IMR-90 (cell line): ENCODE data around the gene TSG101. TPM values are rescaled to one million over a fixed set of nuclear protein-coding genes. Genes with fewer than 3 reads are reported as not detected.

Experiments
- ATAC-seq: fragments of 200-7000 bp; cut with Tn5 transposase; 2 replicates; pipeline ENCODE4 v1.9.1; 2020; ENCODE audit warnings: low read depth, mild to moderate bottlenecking, moderate library complexity
- BruUV-seq: library from RNA; stranded (reverse); fragments of 400-500 nt; replicated peaks from 2 replicates; lab custom pipeline; 2021; lab: Mats Ljungman, UMichigan
- CTCF ChIA-PET: fragments of 300-600 bp; formaldehyde crosslinking; extraction: SDS; loops from one replicate; lab custom pipeline; 2021; ENCODE audit warnings: antibody characterized with exemption; lab: Yijun Ruan, JAX
- POLR2A ChIA-PET: fragments of 300-600 bp; sonication (Branson Sonifier 250); formaldehyde crosslinking; loops from one replicate; lab custom pipeline; 2022; ENCODE audit warnings: antibody characterized with exemption; ENCODE audit not compliant: unreplicated experiment; lab: Charles Lee
- DNase-seq: peaks from one replicate; pipeline ENCODE4 v3.0.0; 2013
- H2AFZ ChIP-seq: replicated peaks from 2 replicates; pipeline ENCODE3; 2013; ENCODE audit warnings: low read length, mild to moderate bottlenecking; ENCODE audit not compliant: poor library complexity
- H2AK5ac ChIP-seq: 2 replicates; pipeline ENCODE4 v1.6.1; 2013; ENCODE audit warnings: low read depth, low read length, inconsistent platforms
- H2AK9ac ChIP-seq: replicated peaks from 2 replicates; pipeline ENCODE3; 2013; ENCODE audit warnings: mild to moderate bottlenecking, low read depth, low read length, moderate library complexity; ENCODE audit not compliant: poor library complexity
- H2BK120ac ChIP-seq: 2 replicates; pipeline ENCODE4 v1.6.1; 2013; ENCODE audit warnings: low read depth, low read length, inconsistent platforms
- H2BK15ac ChIP-seq: 3 replicates; pipeline ENCODE4 v1.6.1; 2013; ENCODE audit warnings: low read depth, low read length, inconsistent platforms
- H2BK20ac ChIP-seq: 2 replicates; pipeline ENCODE4 v1.6.1; 2013; ENCODE audit warnings: low read depth, mild to moderate bottlenecking, inconsistent platforms, low read length, moderate library complexity
- H2BK5ac ChIP-seq: 2 replicates; pipeline ENCODE4 v1.6.1; 2013; ENCODE audit warnings: mild to moderate bottlenecking, low read depth, low read length, inconsistent platforms; ENCODE audit not compliant: poor library complexity, severe bottlenecking
- H3K14ac ChIP-seq: replicated peaks from 2 replicates; pipeline ENCODE4 v1.6.1; 2013; ENCODE audit warnings: low read depth, low read length, inconsistent platforms
- H3K18ac ChIP-seq: 2 replicates; pipeline ENCODE4 v1.6.1; 2013; ENCODE audit warnings: low read depth, low read length, control low read depth
- H3K23ac ChIP-seq: 2 replicates; pipeline ENCODE4 v1.6.1; 2013; ENCODE audit warnings: low read depth, low read length, inconsistent platforms
- H3K27ac ChIP-seq: 2 replicates; pipeline ENCODE4 v1.5.1; 2013; ENCODE audit warnings: mild to moderate bottlenecking, control low read depth, low read length; ENCODE audit not compliant: insufficient read depth
- H3K27me3 ChIP-seq: 2 replicates; pipeline ENCODE4 v1.6.1; 2013; ENCODE audit warnings: low read length; ENCODE audit not compliant: control insufficient read depth, insufficient read depth
- H3K36me3 ChIP-seq: 2 replicates; pipeline ENCODE4 v1.6.1; 2013; ENCODE audit warnings: low read length, mixed read lengths; ENCODE audit not compliant: control insufficient read depth, insufficient read depth
- H3K4ac ChIP-seq: 2 replicates; pipeline ENCODE4 v1.6.1; 2013; ENCODE audit warnings: low read depth, low read length, inconsistent platforms
- H3K4me1 ChIP-seq: 2 replicates; pipeline ENCODE4 v1.6.1; 2013; ENCODE audit warnings: low read length, mixed read lengths; ENCODE audit not compliant: control insufficient read depth, insufficient read depth
- H3K4me2 ChIP-seq: 2 replicates; pipeline ENCODE4 v1.6.1; 2013; ENCODE audit warnings: low read depth, mild to moderate bottlenecking, control low read depth, low read length, moderate library complexity
- H3K4me3 ChIP-seq: 2 replicates; pipeline ENCODE4 v1.5.1; 2013; ENCODE audit warnings: low read depth, mild to moderate bottlenecking, control low read depth, low read length, moderate library complexity; ENCODE audit not compliant: insufficient read depth
- H3K56ac ChIP-seq: 2 replicates; pipeline ENCODE4 v1.6.1; 2013; ENCODE audit warnings: low read length, inconsistent platforms; ENCODE audit not compliant: insufficient read depth; ENCODE audit errors: extremely low read depth
- H3K79me1 ChIP-seq, 2 experiments: 2 replicates each; pipeline ENCODE4 v1.6.1; 2013; ENCODE audit warnings: low read length in 2 of 2, inconsistent platforms in 1 of 2, low read depth in 1 of 2
- H3K9ac ChIP-seq: 2 replicates; pipeline ENCODE4 v1.6.1; 2013; ENCODE audit warnings: low read depth, low read length, control low read depth
- H3K9me1 ChIP-seq: 2 replicates; pipeline ENCODE4 v1.6.1; 2013; ENCODE audit warnings: low read length, inconsistent platforms; ENCODE audit not compliant: insufficient read depth
- H3K9me3 ChIP-seq: 2 replicates; pipeline ENCODE4 v1.6.1; 2013; ENCODE audit warnings: low read length; ENCODE audit not compliant: control insufficient read depth, insufficient read depth
- H4K20me1 ChIP-seq: 2 replicates; pipeline ENCODE4 v1.6.1; 2013; ENCODE audit warnings: low read length, inconsistent platforms; ENCODE audit not compliant: insufficient read depth
- H4K5ac ChIP-seq: 2 replicates; pipeline ENCODE4 v1.6.1; 2013; ENCODE audit warnings: mild to moderate bottlenecking, low read depth, low read length, control low read depth
- H4K8ac ChIP-seq, 2 experiments: 2 replicates each; pipeline ENCODE4 v1.6.1; 2013; ENCODE audit warnings: low read depth in 2 of 2, low read length in 2 of 2, control low read depth in 1 of 2, inconsistent platforms in 1 of 2
- H4K91ac ChIP-seq: 2 replicates; pipeline ENCODE4 v1.6.1; 2013; ENCODE audit warnings: low read depth, low read length, inconsistent platforms; ENCODE audit not compliant: insufficient read depth
- BHLHE40 ChIP-seq: fragments of 150-350 bp; IDR thresholded peaks from 2 replicates; pipeline ENCODE4 v1.6.1; 2016; ENCODE audit warnings: mild to moderate bottlenecking, low read depth, low read length
- CEBPB ChIP-seq: IDR thresholded peaks from 2 replicates; pipeline ENCODE4 v1.6.1; 2012; ENCODE audit warnings: low read depth, low read length, improper control_type of control experiment
- CHD1 ChIP-seq: IDR thresholded peaks from 2 replicates; pipeline ENCODE4 v1.6.1; 2012; ENCODE audit warnings: low read depth, low read length, improper control_type of control experiment
- FOS ChIP-seq: fragments of 150-350 bp; IDR thresholded peaks from 2 replicates; pipeline ENCODE4 v1.6.1; 2016; ENCODE audit warnings: low read depth, low read length
- MAFK ChIP-seq: IDR thresholded peaks from 2 replicates; pipeline ENCODE4 v1.6.1; 2012; ENCODE audit warnings: low read depth, low read length, improper control_type of control experiment
- MAZ ChIP-seq: IDR thresholded peaks from 2 replicates; pipeline ENCODE4 v1.6.1; 2012; ENCODE audit warnings: low read depth, mild to moderate bottlenecking, low read length, improper control_type of control experiment, moderate library complexity, borderline replicate concordance
- MXI1 ChIP-seq: IDR thresholded peaks from 2 replicates; pipeline ENCODE4 v1.6.1; 2012; ENCODE audit warnings: low read depth, mild to moderate bottlenecking, low read length, moderate library complexity, borderline replicate concordance
- NFE2L2 ChIP-seq: fragments of 150-350 bp; IDR thresholded peaks from 2 replicates; pipeline ENCODE4 v1.6.1; 2016; ENCODE audit warnings: low read depth, mild to moderate bottlenecking, low read length
- POLR2A ChIP-seq: IDR thresholded peaks from 2 replicates; pipeline ENCODE4 v1.6.1; 2012; ENCODE audit warnings: mild to moderate bottlenecking, low read depth, low read length
- RAD21 ChIP-seq: IDR thresholded peaks from 2 replicates; pipeline ENCODE4 v1.6.1; 2012; ENCODE audit warnings: low read length, improper control_type of control experiment
- RCOR1 ChIP-seq: IDR thresholded peaks from 2 replicates; pipeline ENCODE4 v1.6.1; 2012; ENCODE audit warnings: mild to moderate bottlenecking, low read length, improper control_type of control experiment; ENCODE audit not compliant: insufficient replicate concordance
- RFX5 ChIP-seq: IDR thresholded peaks from 2 replicates; pipeline ENCODE4 v1.8.0; 2012; ENCODE audit warnings: low read depth, mild to moderate bottlenecking, low read length, moderate library complexity
- SMC3 ChIP-seq: fragments of 150-350 bp; IDR thresholded peaks from 2 replicates; pipeline ENCODE4 v1.6.1; 2016; ENCODE audit warnings: low read depth, mild to moderate bottlenecking, antibody characterized with exemption, low read length, moderate library complexity
- WGBS, 2 experiments: methylation state at CpG; one replicate each; pipeline versions ENCODE4 v1.1.5 to v1.1.7; 2013; ENCODE audit warnings: missing lambda C conversion rate in 2 of 2; ENCODE audit not compliant: insufficient read length in 1 of 2; ENCODE audit errors: extremely low coverage in 2 of 2; 5-methylcytosine and 5-hydroxymethylcytosine counted together
- dilution Hi-C: fragments of 300-500 bp; cut with HindIII; formaldehyde crosslinking; loops from one replicate; pipeline ENCODE4 v1.14.3; 2018; ENCODE audit warnings: low sequenced_read_pairs; ENCODE audit not compliant: unreplicated experiment
- in situ Hi-C: fragments of 300-500 bp; cut with MboI; formaldehyde crosslinking; loops from 3 replicates; pipeline ENCODE4 v1.14.3; 2019; ENCODE audit warnings: low sequenced_read_pairs, inconsistent platforms, mixed read lengths
- intact Hi-C: fragments of 100-400 bp; cut with micrococcal nuclease; formaldehyde crosslinking; loops from 2 replicates; pipeline ENCODE4 v1.10.0; 2022
- polyA plus RNA-seq, 3 experiments: library from polyadenylated mRNA; depleted of rRNA; stranded (reverse); fragments of >200 nt; gene quantifications; 2 replicates each; pipeline ENCODE4 v1.2.3, GENCODE V29; 2012; ENCODE audit warnings: low replicate concordance in 1 of 3
- total RNA-seq: library from RNA; depleted of rRNA; stranded (reverse); fragments of >200 nt; gene quantifications from 2 replicates; pipeline ENCODE4 v1.2.3, GENCODE V29; 2012
- TF ChIP-seq, protein P1 (sequence below): fragments of 150-350 bp; IDR thresholded peaks from 2 replicates; pipeline ENCODE4 v1.6.1; 2016; ENCODE audit warnings: low read depth, mild to moderate bottlenecking, low read length, moderate library complexity, borderline replicate concordance
- TF ChIP-seq, protein P2 (sequence below): conservative IDR thresholded peaks from 2 replicates; pipeline ENCODE4 v1.5.1; 2012; ENCODE audit warnings: mild to moderate bottlenecking, low read depth, low read length, improper control_type of control experiment

Gene TSG101
- total and polyA plus RNA-seq, 2 of the 4 experiments (the other 2 are of a cell fraction) = 67.4 to 113 TPM

DNA sequence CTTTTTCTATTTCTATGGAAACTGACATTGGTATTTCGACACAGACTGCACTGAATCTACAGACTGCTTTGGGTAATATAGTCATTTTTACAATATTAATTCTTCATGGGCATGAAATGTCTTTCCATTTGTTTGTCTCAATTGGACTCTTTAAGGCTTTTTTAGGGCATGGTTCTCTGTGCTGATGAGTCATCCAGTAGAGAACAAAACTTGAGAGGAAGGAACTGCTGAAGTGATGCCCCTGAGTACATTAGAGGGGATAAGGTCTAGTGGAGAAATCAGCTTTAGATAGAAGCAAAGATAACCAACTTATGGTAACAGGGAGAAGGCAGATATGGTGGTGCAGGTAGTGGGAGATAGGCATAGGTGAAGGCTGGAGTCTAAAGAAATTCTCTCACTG is 25.1 kb downstream of the TSG101 start:
- no peak overlapping the region for H3K4me3 ChIP-seq
- H3K4me1 ChIP-seq = no peaks in the 10 kb centered on the region
- H3K56ac ChIP-seq = no peak overlapping the region
- no peaks in the 10 kb centered on the region for H3K9me1 ChIP-seq
- dilution Hi-C loops = no loop called here
- H4K8ac ChIP-seq = no peak overlapping the region
- ChIA-PET CTCF (no interaction called here), POLR2A (no interaction called here)
- no peak overlapping the region for H2BK20ac ChIP-seq
- no peak overlapping the region for H3K14ac ChIP-seq
- no peak overlapping the region for H3K18ac ChIP-seq
- in situ Hi-C loops = no loop called here
- peaks cover 19% of the 10 kb centered on the region for H3K36me3 ChIP-seq
- no peaks in the 10 kb centered on the region for H4K20me1 ChIP-seq
- no CpG with 5 or more reads among the region's 1 CpG for WGBS, 2 experiments
- no peak overlapping the region for H4K5ac ChIP-seq
- H2AK9ac ChIP-seq = no peak overlapping the region
- H3K4me2 ChIP-seq = no peak overlapping the region
- no peak overlapping the region for H2AK5ac ChIP-seq
- no peak overlapping the region for H2AFZ ChIP-seq
- no peak overlapping the region for H3K27ac ChIP-seq
- BruUV-seq = no TSS peak
- no peaks in the 10 kb centered on the region for H3K9me3 ChIP-seq
- H3K4ac ChIP-seq = no peak overlapping the region
- TF ChIP-seq CHD1 (no peak), CEBPB (no peak), POLR2A (no peak), RFX5 (no peak), MAZ (no peak), MAFK (no peak), MXI1 (no peak), RCOR1 (no peak), FOS (no peak), NFE2L2 (no peak), RAD21 (no peak), BHLHE40 (no peak), SMC3 (no peak)
- TF ChIP-seq, protein P1, sequence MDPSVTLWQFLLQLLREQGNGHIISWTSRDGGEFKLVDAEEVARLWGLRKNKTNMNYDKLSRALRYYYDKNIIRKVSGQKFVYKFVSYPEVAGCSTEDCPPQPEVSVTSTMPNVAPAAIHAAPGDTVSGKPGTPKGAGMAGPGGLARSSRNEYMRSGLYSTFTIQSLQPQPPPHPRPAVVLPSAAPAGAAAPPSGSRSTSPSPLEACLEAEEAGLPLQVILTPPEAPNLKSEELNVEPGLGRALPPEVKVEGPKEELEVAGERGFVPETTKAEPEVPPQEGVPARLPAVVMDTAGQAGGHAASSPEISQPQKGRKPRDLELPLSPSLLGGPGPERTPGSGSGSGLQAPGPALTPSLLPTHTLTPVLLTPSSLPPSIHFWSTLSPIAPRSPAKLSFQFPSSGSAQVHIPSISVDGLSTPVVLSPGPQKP = no peak
- TF ChIP-seq, protein P2, sequence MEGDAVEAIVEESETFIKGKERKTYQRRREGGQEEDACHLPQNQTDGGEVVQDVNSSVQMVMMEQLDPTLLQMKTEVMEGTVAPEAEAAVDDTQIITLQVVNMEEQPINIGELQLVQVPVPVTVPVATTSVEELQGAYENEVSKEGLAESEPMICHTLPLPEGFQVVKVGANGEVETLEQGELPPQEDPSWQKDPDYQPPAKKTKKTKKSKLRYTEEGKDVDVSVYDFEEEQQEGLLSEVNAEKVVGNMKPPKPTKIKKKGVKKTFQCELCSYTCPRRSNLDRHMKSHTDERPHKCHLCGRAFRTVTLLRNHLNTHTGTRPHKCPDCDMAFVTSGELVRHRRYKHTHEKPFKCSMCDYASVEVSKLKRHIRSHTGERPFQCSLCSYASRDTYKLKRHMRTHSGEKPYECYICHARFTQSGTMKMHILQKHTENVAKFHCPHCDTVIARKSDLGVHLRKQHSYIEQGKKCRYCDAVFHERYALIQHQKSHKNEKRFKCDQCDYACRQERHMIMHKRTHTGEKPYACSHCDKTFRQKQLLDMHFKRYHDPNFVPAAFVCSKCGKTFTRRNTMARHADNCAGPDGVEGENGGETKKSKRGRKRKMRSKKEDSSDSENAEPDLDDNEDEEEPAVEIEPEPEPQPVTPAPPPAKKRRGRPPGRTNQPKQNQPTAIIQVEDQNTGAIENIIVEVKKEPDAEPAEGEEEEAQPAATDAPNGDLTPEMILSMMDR = no peak
- H2BK15ac ChIP-seq = no peak overlapping the region
- no peak overlapping the region for H3K9ac ChIP-seq
- peaks cover 0 to 3% of the 10 kb centered on the region in 2 experiments; a peak in 1 of 4 replicates for H3K79me1 ChIP-seq
- no peak overlapping the region for H2BK120ac ChIP-seq
- DNase-seq = no peak
- H2BK5ac ChIP-seq = no peak overlapping the region
- H3K27me3 ChIP-seq = no peaks in the 10 kb centered on the region
- ATAC-seq = no peak
- intact Hi-C loops = loop anchor here (10.0 kb wide), 2 partner anchors 97 to 157 kb away; no protein-coding TSS in a partner anchor
- no peak overlapping the region for H4K91ac ChIP-seq
- H3K23ac ChIP-seq = no peak overlapping the region
